ENCODE measurements around the gene CDK14.
"Not testable (repeated sequence)": the region's sequence is repeated elsewhere in the genome, so short reads cannot be mapped to it uniquely, and the experiment has no call there.

CDK14 gene

DNA sequence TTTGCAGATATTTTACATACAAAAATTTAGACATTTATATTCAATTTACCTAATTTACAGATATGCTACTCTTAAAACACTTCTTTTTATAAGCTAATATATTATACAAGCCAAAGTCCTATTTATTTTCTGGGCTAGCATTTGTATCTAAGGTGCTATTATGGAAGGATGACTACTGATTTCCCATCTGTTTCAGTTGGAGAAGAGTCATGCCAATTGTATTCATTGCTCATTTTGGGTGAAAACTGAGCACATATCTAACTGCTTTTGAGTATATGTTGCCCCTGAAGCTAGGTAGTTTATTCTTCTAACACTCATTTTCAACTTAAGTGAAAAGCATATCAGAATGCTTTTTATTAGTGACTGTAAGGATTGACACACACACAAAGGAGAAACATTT is 172.9 kb downstream of the CDK14 start:
- Mint-ChIP-seq H3K36me3 (no peaks in the 10 kb centered on the region), H3K4me1 (no peaks in the 10 kb centered on the region), H3K27me3 (no peaks in the 10 kb centered on the region), H3K4me3 (no peak overlapping the region), H3K9me3 (peaks cover 2% of the 10 kb centered on the region), H3K27ac (no peak overlapping the region)
- CTCF ChIA-PET, result no interaction called here
- no peak for DNase-seq

DNA sequence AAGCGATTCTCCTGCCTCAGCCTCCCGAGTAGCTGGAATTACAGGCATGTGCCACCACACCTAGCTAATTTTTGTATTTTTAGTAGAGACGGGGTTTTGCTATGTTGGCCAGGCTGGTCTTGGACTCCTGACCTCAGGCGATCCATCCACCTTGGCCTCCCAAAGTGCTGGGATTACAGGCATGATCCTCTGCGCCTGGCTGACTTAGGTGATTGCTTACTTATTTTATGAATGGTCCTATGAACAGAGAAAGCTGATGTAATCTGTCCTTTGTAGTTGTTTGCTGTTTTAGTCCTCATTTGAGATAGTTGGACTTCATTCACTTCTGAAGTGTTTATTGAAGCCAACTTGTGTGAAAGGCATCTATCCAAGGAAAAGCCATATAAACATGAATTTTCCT is 173.4 kb downstream of the CDK14 start:
- H3K36me3 Mint-ChIP-seq, H3K4me3 Mint-ChIP-seq, H3K27me3 Mint-ChIP-seq, H3K4me1 Mint-ChIP-seq, DNase-seq, H3K27ac Mint-ChIP-seq, CTCF ChIA-PET, H3K9me3 Mint-ChIP-seq: not testable (repeated sequence)

DNA sequence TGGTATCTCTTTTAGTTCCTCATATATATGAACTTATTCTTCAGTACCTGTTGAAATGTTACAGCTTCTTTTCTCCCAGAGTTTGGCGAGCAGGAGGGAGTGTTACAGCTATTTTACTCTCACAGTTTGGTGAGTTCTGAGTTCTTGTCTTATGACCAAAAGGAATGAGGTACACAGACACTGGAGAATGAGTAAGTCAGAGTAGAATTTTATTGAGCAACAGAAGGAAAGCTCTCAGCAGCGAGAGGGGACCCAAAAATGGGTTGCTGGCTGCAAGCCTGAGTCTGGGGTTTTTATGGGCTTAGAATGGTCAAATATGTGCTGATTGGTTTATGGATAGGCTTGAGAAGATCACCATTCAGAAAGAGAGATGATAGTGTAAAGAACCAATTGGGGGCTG is 175.2 kb downstream of the CDK14 start:
- H3K27me3 Mint-ChIP-seq, result no peaks in the 10 kb centered on the region
- H3K27ac Mint-ChIP-seq, result no peak overlapping the region
- no peak for DNase-seq
- no peak overlapping the region for H3K4me3 Mint-ChIP-seq
- H3K4me1 Mint-ChIP-seq, result no peaks in the 10 kb centered on the region
- H3K9me3 Mint-ChIP-seq, result peaks cover 2% of the 10 kb centered on the region
- CTCF ChIA-PET, result no interaction called here
- no peaks in the 10 kb centered on the region for H3K36me3 Mint-ChIP-seq

DNA sequence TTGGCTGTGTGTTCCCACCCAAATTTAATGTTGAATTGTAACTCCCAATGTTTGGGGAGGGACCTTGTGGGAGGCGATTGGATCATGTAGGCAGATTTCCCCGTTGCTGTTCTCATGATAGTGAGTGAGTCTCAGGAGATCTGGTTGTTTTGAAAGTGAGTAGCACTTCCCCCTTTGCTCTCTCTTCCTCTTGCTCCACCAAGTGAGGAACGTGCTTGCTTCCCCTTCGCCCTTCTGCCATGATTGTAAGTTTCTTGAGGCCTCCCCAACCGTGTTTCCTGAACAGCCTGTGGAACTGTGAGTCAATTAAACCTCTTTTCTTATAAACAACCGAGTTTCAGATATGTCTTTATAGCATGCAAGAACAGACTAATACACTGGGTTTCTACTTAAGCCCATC is 176.3 kb downstream of the CDK14 start:
- Mint-ChIP-seq H3K27ac (no peak overlapping the region), H3K36me3 (no peaks in the 10 kb centered on the region), H3K4me3 (no peak overlapping the region), H3K9me3 (peaks cover 2% of the 10 kb centered on the region), H3K4me1 (no peaks in the 10 kb centered on the region), H3K27me3 (no peaks in the 10 kb centered on the region)
- CTCF ChIA-PET, result no interaction called here
- DNase-seq, result no peak

DNA sequence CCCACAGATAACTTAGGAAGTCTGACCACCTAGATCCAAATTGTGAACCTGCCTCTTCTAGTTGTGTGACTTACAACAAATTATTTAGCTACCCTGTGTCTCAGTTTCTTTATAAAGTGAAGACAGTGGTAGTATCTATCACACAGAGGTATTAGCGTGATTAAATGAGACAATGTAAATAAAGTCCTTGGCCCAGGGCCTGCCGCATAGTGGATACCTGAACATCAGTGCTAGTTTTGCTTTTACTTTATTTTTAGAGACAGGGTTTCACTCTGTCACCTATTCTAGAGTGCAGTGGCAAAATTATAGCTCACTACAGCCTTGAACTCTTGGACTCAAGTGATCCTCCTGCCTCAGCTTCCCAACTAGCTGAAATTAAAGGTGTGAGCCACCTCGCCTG is 177.1 kb downstream of the CDK14 start:
- Mint-ChIP-seq H3K9me3 (peaks cover 2% of the 10 kb centered on the region), H3K27ac (no peak overlapping the region), H3K4me1 (no peaks in the 10 kb centered on the region), H3K4me3 (no peak overlapping the region), H3K36me3 (no peaks in the 10 kb centered on the region), H3K27me3 (no peaks in the 10 kb centered on the region)
- no peak for DNase-seq
- CTCF ChIA-PET, result no interaction called here

DNA sequence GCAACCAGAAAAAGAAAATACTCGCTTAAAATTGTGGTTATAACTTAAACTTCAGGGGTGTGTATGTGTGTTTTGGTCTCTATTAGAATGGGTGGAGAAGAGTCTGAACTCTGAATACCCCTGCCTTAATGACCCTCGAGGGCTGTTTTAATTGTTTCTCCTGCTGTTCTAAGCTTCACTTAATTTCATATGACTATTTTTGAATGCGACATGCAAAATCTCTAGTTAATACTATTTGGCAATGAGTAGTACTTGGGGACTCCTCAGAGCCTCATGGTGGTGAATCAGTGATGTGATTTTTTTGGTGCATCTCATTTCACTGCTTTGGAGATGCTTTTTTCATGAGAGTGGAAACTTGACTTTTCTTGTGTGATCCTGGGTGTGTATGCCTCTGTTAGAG is 178.6 kb downstream of the CDK14 start:
- CTCF ChIA-PET, result no interaction called here
- H3K36me3 Mint-ChIP-seq, result no peaks in the 10 kb centered on the region
- peaks cover 5% of the 10 kb centered on the region for H3K9me3 Mint-ChIP-seq
- H3K27ac Mint-ChIP-seq, result no peak overlapping the region
- no peak overlapping the region for H3K4me3 Mint-ChIP-seq
- DNase-seq, result no peak
- no peaks in the 10 kb centered on the region for H3K4me1 Mint-ChIP-seq
- H3K27me3 Mint-ChIP-seq, result no peaks in the 10 kb centered on the region

DNA sequence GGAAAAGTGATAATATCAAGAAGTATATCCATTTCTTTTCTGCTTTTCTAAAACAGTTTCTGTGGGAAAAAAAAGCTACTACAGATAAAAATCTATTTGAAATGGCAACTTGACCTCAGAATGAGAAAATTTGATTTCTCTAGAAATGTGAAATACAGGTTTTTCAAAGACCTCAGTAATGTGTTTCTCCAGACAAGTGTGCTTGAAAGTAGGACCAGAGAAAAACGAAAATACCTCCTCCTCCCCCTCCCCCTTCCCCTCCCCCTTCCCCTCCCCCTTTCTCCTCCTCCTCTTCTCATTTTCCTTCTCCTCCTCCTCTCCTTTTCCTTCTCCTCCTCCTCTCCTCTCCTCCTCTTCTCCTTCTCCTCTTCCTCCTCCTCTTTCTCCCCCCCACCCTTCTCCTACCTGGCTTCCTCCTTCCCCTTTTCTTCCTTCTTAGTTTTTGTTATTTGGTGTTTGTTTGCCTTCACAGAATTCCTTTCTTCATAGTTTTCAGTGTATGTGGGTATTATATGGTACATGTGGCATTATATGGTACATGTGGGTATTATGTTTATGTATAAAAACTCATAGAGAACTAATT is 179.4 kb downstream of the CDK14 start:
- Mint-ChIP-seq H3K4me1 (no peaks in the 10 kb centered on the region), H3K27me3 (no peaks in the 10 kb centered on the region), H3K36me3 (no peaks in the 10 kb centered on the region), H3K9me3 (peaks cover 5% of the 10 kb centered on the region), H3K4me3 (no peak overlapping the region), H3K27ac (no peak overlapping the region)
- CTCF ChIA-PET, result no interaction called here
- no peak for DNase-seq

DNA sequence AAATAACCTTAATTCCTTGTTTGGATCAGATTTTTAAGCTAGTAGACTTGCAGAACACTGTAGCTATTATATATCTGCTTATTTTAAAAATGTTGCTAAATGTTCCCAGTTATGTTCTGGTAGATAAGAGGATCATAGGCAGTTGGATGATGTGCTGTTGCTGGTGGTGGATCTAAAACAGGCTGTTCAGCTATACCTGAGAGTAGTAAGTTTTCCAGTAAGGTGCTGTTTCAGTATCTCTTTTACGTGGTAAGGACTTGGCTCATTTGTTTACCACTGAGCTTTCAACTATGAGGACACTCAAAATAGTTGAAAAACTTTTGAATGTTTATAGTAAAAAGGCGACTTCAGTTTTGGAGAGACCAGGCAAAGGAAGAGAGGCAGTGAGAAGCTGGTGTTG is 180.9 kb downstream of the CDK14 start:
- H3K4me3 Mint-ChIP-seq, result no peak overlapping the region
- no peaks in the 10 kb centered on the region for H3K4me1 Mint-ChIP-seq
- no peaks in the 10 kb centered on the region for H3K36me3 Mint-ChIP-seq
- no peaks in the 10 kb centered on the region for H3K27me3 Mint-ChIP-seq
- H3K9me3 Mint-ChIP-seq, result peaks cover 5% of the 10 kb centered on the region
- DNase-seq, result no peak
- no peak overlapping the region for H3K27ac Mint-ChIP-seq
- CTCF ChIA-PET, result interaction anchor here (0.7 kb wide), 1 partner anchor 132 kb away, joined by 5 read pairs; no protein-coding TSS in a partner anchor

DNA sequence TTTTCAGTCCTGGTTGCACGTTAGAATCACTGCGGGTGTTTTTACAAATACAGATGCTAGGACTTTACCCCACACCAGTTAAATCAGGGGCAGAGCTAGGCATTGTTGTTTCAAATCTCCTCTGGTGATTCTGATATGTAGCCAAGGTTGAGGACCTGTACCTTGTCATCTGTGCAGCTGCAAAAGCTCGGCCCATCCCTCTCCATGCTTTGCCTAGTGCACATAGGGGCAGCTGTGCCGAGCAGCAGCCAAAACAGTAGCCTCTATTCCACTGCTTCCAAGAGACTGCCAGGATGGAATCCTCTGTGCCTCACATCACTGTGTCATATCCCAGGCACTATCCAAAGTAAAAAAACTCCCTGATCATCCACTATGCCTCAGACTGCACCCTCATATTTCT is 181.3 kb downstream of the CDK14 start:
- Mint-ChIP-seq H3K27ac (no peak overlapping the region), H3K9me3 (peaks cover 4% of the 10 kb centered on the region), H3K4me3 (no peak overlapping the region), H3K27me3 (no peaks in the 10 kb centered on the region), H3K36me3 (no peaks in the 10 kb centered on the region), H3K4me1 (no peaks in the 10 kb centered on the region)
- CTCF ChIA-PET, result interaction anchor here (0.7 kb wide), 1 partner anchor 132 kb away, joined by 5 read pairs; no protein-coding TSS in a partner anchor
- DNase-seq, result no peak

DNA sequence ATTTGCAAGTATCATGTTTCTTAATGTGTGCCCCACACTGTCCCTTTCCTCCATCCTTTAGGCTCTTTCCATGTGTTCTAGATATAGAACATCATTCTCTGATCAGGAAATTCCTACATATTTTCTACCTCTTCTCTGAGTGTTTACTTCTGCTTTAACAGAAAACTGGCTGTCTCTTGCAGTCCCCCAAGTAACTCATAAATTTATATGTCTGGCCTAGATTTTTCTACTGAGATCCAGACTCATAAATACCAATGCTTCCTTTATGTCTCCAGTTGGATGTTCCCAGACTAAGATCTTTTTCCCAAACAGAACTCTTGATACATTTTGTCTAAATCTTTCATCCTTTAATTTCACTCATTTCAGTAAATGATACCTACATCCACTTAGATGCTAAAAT is 181.8 kb downstream of the CDK14 start:
- Mint-ChIP-seq H3K27ac (no peak overlapping the region), H3K36me3 (no peaks in the 10 kb centered on the region), H3K9me3 (peaks cover 3% of the 10 kb centered on the region), H3K4me3 (no peak overlapping the region), H3K27me3 (no peaks in the 10 kb centered on the region), H3K4me1 (no peaks in the 10 kb centered on the region)
- DNase-seq, result no peak
- CTCF ChIA-PET, result no interaction called here

DNA sequence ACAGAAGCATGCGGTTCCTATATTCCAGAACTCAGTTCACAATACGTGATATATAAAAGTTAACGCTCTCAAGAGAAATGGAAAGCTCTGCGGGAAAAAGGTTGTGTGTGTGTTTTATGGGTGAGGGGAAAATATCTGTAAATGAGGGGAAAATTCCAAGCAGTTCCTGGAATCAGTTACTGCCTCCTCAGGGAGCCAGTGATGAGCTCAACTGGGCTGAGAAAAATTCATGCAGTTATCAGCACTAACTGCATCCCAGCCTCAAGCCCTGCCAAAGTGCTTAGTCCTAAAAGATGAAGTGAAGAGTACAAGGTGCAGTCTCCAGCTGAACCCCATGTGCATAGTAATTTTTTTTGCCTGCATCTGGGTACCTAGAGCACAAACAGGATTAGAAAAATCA is 191.9 kb downstream of the CDK14 start:
- DNase-seq, result no peak
- no peak overlapping the region for H3K4me3 Mint-ChIP-seq
- H3K4me1 Mint-ChIP-seq, result no peaks in the 10 kb centered on the region
- H3K36me3 Mint-ChIP-seq, result no peaks in the 10 kb centered on the region
- no peaks in the 10 kb centered on the region for H3K27me3 Mint-ChIP-seq
- H3K9me3 Mint-ChIP-seq, result peaks cover 5% of the 10 kb centered on the region
- no peak overlapping the region for H3K27ac Mint-ChIP-seq
- CTCF ChIA-PET, result no interaction called here

DNA sequence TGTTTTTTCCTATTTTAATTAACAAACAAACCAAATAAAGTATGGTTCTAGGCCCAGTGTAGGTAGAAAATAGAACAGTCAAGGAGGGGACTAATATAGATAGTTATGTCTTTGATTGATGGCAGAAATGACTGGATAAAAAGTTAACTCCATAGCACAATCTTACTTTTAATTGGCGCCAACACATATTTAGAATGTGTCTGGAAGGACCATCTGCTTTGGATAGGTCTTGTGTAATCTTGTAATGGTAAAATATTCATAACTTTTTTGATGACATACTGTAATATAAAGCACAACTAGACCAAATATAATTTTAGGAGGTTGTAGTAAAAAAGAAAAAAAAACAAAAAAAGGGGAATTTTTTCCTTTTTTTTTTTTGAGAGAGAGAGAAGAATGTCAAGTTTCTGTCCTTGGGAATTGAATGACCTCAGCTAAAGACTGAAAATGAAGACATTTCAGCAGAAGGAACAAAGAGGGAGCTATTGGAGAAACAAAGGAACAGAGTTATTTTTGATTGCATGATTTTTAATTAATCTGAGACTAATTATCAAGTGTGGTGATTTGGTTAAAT is 193.7 kb downstream of the CDK14 start:
- Mint-ChIP-seq H3K9me3 (peaks cover 15% of the 10 kb centered on the region), H3K4me3 (no peak overlapping the region), H3K27me3 (no peaks in the 10 kb centered on the region), H3K27ac (no peak overlapping the region), H3K4me1 (no peaks in the 10 kb centered on the region), H3K36me3 (no peaks in the 10 kb centered on the region)
- no peak for DNase-seq
- CTCF ChIA-PET, result no interaction called here

DNA sequence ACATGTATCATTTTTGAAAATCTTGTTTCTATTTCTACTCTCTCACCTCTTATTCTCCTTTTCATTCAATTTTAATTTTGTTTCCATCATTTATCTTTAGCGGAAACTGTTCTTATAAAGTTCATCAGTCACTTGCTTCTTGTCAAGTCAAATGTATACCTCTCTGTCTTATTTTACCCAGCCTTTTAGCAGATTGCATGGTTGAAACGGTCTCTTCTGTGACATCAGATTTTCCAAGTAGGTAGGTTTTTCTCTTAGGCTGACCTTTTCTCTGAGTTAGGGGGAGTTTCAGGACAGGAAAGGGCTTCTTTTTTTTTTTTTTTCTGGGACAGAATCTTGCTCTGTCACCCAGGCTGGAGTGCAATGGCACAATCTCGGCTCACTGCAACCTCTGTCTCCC is 195.5 kb downstream of the CDK14 start:
- Mint-ChIP-seq H3K4me3 (no peak overlapping the region), H3K9me3 (peaks cover 17% of the 10 kb centered on the region), H3K36me3 (no peaks in the 10 kb centered on the region), H3K27ac (no peak overlapping the region), H3K27me3 (no peaks in the 10 kb centered on the region), H3K4me1 (no peaks in the 10 kb centered on the region)
- CTCF ChIA-PET, result no interaction called here
- DNase-seq, result no peak

DNA sequence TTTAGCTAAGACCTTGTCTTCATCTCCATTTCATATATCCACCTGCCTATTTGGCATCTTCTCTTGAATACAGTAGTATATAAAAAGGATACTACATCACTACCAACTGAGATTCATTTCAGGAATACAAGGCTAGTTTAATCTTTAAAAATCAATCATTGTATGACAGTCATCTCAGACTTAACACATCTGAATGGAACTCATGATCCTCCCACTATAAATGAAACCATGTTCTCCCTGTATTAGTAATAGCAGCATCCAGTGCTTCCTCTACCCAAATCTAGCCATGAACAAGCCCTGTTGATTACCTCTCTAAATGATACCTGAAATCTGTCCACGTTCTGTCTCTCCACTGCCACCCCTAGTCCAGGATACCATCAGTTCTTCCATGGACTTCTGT is 196.2 kb downstream of the CDK14 start:
- Mint-ChIP-seq H3K9me3 (peaks cover 18% of the 10 kb centered on the region), H3K27me3 (no peaks in the 10 kb centered on the region), H3K36me3 (no peaks in the 10 kb centered on the region), H3K4me3 (no peak overlapping the region), H3K4me1 (no peaks in the 10 kb centered on the region), H3K27ac (no peak overlapping the region)
- DNase-seq, result no peak
- CTCF ChIA-PET, result no interaction called here

DNA sequence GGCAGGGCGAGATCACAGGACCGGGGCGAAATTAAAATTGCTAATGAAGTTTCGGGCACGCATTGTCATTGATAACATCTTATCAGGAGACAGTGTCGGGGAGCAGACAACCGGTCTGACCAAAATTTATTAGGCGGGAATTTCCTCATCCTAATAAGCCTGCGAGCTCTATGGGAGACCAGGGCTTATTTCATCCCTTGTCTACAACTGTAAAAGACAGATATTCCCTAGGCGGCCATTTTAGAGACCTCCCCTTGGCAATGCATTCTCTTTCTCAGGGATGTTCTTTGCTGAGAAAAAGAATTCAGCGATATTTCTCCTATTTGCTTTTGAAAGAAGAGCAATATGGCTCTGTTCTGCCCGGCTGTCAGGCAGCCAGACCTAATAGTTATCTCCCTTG is 198.1 kb downstream of the CDK14 start:
- H3K4me1 Mint-ChIP-seq, DNase-seq, H3K27me3 Mint-ChIP-seq, CTCF ChIA-PET, H3K27ac Mint-ChIP-seq, H3K36me3 Mint-ChIP-seq, H3K4me3 Mint-ChIP-seq: not testable (repeated sequence)
- H3K9me3 Mint-ChIP-seq, result peaks cover 18% of the 10 kb centered on the region

DNA sequence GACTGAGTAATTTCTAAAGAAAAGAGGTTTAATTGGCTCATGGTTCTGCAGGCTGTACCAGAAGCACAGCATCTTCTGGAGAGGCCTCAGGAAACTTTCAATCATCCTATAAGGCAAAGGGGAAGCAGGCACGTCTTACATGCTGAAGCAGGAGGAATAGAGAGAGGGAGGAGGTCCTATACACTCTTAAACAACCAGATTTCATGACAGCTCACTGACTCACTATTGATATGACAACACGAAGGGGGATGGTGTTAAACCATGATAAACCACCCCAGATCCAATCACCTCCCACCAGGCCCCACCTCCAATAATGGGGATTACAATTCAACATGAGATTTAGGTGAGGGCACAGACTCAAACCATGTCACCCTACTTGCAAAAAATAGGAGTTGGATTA is 201.5 kb downstream of the CDK14 start:
- Mint-ChIP-seq H3K27me3 (no peaks in the 10 kb centered on the region), H3K4me3 (no peak overlapping the region), H3K4me1 (no peaks in the 10 kb centered on the region), H3K27ac (no peak overlapping the region), H3K9me3 (peaks cover 14% of the 10 kb centered on the region), H3K36me3 (no peaks in the 10 kb centered on the region)
- CTCF ChIA-PET, result no interaction called here
- no peak for DNase-seq
